MCF 10A (cell line): ENCODE data around the gene SIRT3. TPM values are rescaled to one million over a fixed set of nuclear protein-coding genes. Genes with fewer than 3 reads are reported as not detected.

Source experiments
- Bru-seq: library from RNA; stranded (reverse); fragments of 400-500 nt; gene quantifications from one replicate; lab custom pipeline; 2021; lab: Mats Ljungman, UMichigan
- BruChase-seq, 2 experiments: library from RNA; stranded (reverse); fragments of 400-500 nt; gene quantifications; one replicate each; lab custom pipeline; 2021; lab: Mats Ljungman, UMichigan
- BruUV-seq: library from RNA; stranded (reverse); fragments of 400-500 nt; replicated peaks from 2 replicates; lab custom pipeline; 2021; lab: Mats Ljungman, UMichigan
- CTCF ChIA-PET: fragments of 300-600 bp; sonication (Branson Sonifier 250); formaldehyde crosslinking; extraction: SDS; loops from one replicate; lab custom pipeline; 2021; ENCODE audit warnings: antibody characterized with exemption, inconsistent platforms; lab: Yijun Ruan, JAX
- POLR2A ChIA-PET: fragments of 300-600, 350-650 bp; sonication (Branson Sonifier 250); formaldehyde crosslinking; extraction: SDS; loops from one replicate; lab custom pipeline; 2020; ENCODE audit warnings: antibody characterized with exemption, inconsistent platforms; lab: Yijun Ruan, JAX
- DNase-seq: peaks from one replicate; pipeline ENCODE4 v3.0.0-alpha.2; 2018; ENCODE audit not compliant: unreplicated experiment
- H3K27ac Mint-ChIP-seq: one replicate; pipeline ENCODE4 v1.8.0; 2022; ENCODE audit warnings: mild to moderate bottlenecking, low read depth, mixed read lengths; ENCODE audit not compliant: unreplicated experiment
- H3K27me3 Mint-ChIP-seq: one replicate; pipeline ENCODE4 v1.8.0; 2022; ENCODE audit warnings: mixed read lengths; ENCODE audit not compliant: insufficient read depth, unreplicated experiment
- H3K36me3 Mint-ChIP-seq: one replicate; pipeline ENCODE4 v1.8.0; 2022; ENCODE audit warnings: mild to moderate bottlenecking, moderate library complexity, mixed read lengths; ENCODE audit not compliant: insufficient read depth, unreplicated experiment
- H3K4me1 Mint-ChIP-seq: one replicate; pipeline ENCODE4 v1.8.0; 2022; ENCODE audit warnings: mixed read lengths; ENCODE audit not compliant: insufficient read depth, unreplicated experiment
- H3K4me3 Mint-ChIP-seq: one replicate; pipeline ENCODE4 v1.8.0; 2022; ENCODE audit warnings: mild to moderate bottlenecking, moderate library complexity, mixed read lengths; ENCODE audit not compliant: unreplicated experiment
- H3K9me3 Mint-ChIP-seq: one replicate; pipeline ENCODE4 v1.8.0; 2022; ENCODE audit warnings: mixed read lengths; ENCODE audit not compliant: unreplicated experiment
- CTCF ChIP-seq: fragments of 200-600 bp; IDR thresholded peaks from one replicate; pipeline ENCODE4 v1.8.0; 2022; ENCODE audit warnings: antibody characterized with exemption, mild to moderate bottlenecking; ENCODE audit not compliant: unreplicated experiment
- intact Hi-C: fragments of 100-400 bp; cut with micrococcal nuclease; formaldehyde crosslinking; loops from 2 replicates; pipeline ENCODE4 v1.14.1; 2022
- long read RNA-seq: library from polyadenylated mRNA; stranded (forward); transcript quantifications from one replicate; pipeline ENCODE4 v2.0.0, GENCODE V29; 2022
- total RNA-seq: library from RNA; stranded (reverse); gene quantifications from 2 replicates; pipeline ENCODE4 v1.2.3, GENCODE V29; 2022

Gene SIRT3
- total RNA-seq (19.8 and 20.5 TPM in 2 replicates), Bru-seq, nascent RNA (percentile 50 among the genes with signal in this experiment), BruChase-seq, experiment 1, labeled RNA remaining after a 6-hour chase (percentile 61 among the genes with signal in this experiment), BruChase-seq, experiment 2, labeled RNA remaining after a 2-hour chase (percentile 60 among the genes with signal in this experiment)
- long read RNA-seq, transcript SIRT3-201 (7 exons, 2,543 nt): major isoform, 29 of 63 reads
- long read RNA-seq, transcript SIRT3-214 (7 exons, 1,588 nt): minor isoform, 9 of 63 reads
- long read RNA-seq, partial matches to known transcripts: 4 of 63 reads
- long read RNA-seq, other reads (novel, unspliced or antisense): 20 of 63 reads

GRCh38 chr11:235997-236773 is at the start of gene SIRT3:
TSS of gene SIRT3 (minus strand) at chr11:236342. CDS start at chr11:236328, 14 bp downstream.
- intact Hi-C loops: loop anchor here (2.0 kb wide), 1 partner anchor 27 kb away; no protein-coding TSS in a partner anchor
- TF ChIP-seq CTCF: no peak
- ChIA-PET POLR2A (interaction anchor here (0.8 to 6.5 kb wide), 21 partner anchors 8 to 279 kb away, joined by 3 to 136 read pairs (median 4); partner anchors contain the start of genes BET1L, IFITM2 and RIC8A), CTCF (interaction anchor here (1.0 to 4.1 kb wide), 4 partner anchors 14 to 213 kb away, joined by 3 to 28 read pairs (median 4); partner anchors contain the start of genes BET1L and RIC8A)
- H3K36me3 Mint-ChIP-seq: peaks cover 49% of the 10 kb centered on the region
- H3K4me3 Mint-ChIP-seq: peak within 1 kb of the TSS; percentile 79
- H3K4me1 Mint-ChIP-seq: peaks cover 19% of the 10 kb centered on the region
- H3K27me3 Mint-ChIP-seq: no peaks in the 10 kb centered on the region
- peak within 1 kb of the TSS; percentile 96 for H3K27ac Mint-ChIP-seq
- no peaks in the 10 kb centered on the region for H3K9me3 Mint-ChIP-seq
- DNase-seq: peak; percentile 85
- no TSS peak for BruUV-seq

- no peak for DNase-seq
- Mint-ChIP-seq H3K4me1 (peaks cover 6% of the 10 kb centered on the region), H3K27me3 (peaks cover 34% of the 10 kb centered on the region), H3K27ac (no peak overlapping the region), H3K4me3 (no peak overlapping the region), H3K36me3 (no peaks in the 10 kb centered on the region), H3K9me3 (no peaks in the 10 kb centered on the region)
- CTCF ChIA-PET: interaction anchor here (1.2 kb wide), 1 partner anchor 35 kb away, joined by 3 read pairs; no protein-coding TSS in a partner anchor
- intact Hi-C loops: no loop called here
- TF ChIP-seq CTCF: no peak
- POLR2A ChIA-PET: interaction anchor here (1.3 kb wide), 2 partner anchors 49 to 77 kb away, joined by 3 to 4 read pairs; partner anchors contain the start of gene PSMD13
- no TSS peak for BruUV-seq
Observed at GRCh38 chr11:285894-286220, 49.7 kb upstream of the SIRT3 start.

- H3K27me3 Mint-ChIP-seq: peaks cover 34% of the 10 kb centered on the region
- no TSS peak for BruUV-seq
Observed at GRCh38 chr11:285021-285893, 49.1 kb upstream of the SIRT3 start.

More at GRCh38 chr11:285021-285893, 49.1 kb upstream of the SIRT3 start:
- ChIA-PET CTCF (interaction anchor here (1.2 kb wide), 1 partner anchor 34 kb away, joined by 3 read pairs; no protein-coding TSS in a partner anchor), POLR2A (interaction anchor here (0.6 to 1.3 kb wide), 3 partner anchors 26 to 48 kb away, joined by 3 to 4 read pairs (median 3); partner anchors contain the start of gene PSMD13)
- TF ChIP-seq CTCF: no peak
- Mint-ChIP-seq H3K36me3 (no peaks in the 10 kb centered on the region), H3K9me3 (no peaks in the 10 kb centered on the region), H3K4me1 (peaks cover 6% of the 10 kb centered on the region), H3K27ac (no peak overlapping the region), H3K4me3 (no peak overlapping the region)
- DNase-seq: no peak
- intact Hi-C loops: no loop called here
